NCI-H1694 (cell line): Measurements from ENCODE around the gene DPYSL5.
"Not testable (repeated sequence)": the region's sequence is repeated elsewhere in the genome, so short reads cannot be mapped to it uniquely, and the experiment has no call there.

Experiments used
- DNase-seq: peaks from one replicate; lab custom pipeline; 2025; lab: John Stamatoyannopoulos, UW

DPYSL5 gene

GRCh38 chr2:26847655-26848335, at the start of gene DPYSL5:
TSS of gene DPYSL5 (plus strand) at chr2:26848132. CDS start at chr2:26898500, 50,368 bp downstream.
- DNase-seq, result peak; percentile 70

DNA sequence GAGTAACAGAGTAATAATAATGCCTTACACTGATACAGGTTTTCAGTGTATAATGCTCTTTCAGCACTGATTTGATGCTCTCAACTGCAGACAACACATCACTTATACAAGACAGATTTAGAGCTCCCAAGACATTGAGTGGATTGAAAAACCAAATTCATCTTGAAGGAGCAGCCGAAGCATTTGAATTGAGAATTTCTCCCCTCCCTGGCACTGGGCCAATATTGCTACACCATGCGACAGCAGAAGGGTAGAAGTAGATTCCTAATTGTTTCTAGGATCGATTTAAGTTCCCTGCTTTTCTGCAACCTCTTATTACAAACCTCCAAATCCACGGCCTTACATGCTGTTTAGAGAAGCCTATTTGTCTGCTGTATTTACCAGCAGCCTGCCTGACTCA, 46.6 kb upstream of the DPYSL5 start:
- DNase-seq, result no peak

DNA sequence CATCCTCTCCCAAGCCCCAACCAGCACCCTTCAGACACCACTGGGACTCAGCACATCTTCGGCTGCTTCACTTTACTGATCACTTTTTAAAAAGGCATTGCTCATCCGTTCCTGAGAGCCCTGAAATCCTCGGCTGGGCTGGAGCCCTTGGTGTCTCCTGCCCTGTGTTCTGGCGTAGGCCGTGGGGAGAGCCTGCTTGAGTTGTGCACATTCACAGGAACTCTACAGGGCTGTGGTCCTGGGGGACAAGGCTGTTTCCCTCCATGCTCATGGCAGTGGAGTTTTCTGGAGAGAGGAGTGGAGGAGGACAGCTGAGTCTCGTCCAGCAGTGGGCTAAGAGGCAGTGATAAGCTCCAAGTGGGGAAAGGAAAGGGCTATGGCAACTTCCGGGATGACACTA, 46.1 kb upstream of the DPYSL5 start:
- DNase-seq, result no peak

DNA sequence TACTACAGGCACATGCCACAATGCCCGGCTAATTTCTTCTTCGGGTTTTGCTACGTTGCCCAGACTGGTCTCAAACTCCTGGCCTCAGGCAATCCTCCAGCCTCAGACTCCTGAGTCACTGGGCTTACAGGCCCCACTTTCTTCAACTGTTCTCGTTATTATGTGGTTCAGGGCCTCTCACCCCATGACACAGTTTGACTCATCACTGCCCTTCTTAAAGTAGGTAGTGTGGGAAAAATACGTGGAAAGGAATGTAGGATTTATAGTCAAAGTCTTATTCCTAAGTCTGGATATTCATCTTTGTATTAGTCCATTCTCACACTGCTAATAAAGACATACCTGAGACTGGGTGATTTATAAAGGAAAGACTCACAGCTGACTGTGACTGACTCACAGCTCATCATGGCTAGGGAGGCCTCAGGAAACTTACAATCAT, 42.7 kb upstream of the DPYSL5 start:
- no peak for DNase-seq

DNA sequence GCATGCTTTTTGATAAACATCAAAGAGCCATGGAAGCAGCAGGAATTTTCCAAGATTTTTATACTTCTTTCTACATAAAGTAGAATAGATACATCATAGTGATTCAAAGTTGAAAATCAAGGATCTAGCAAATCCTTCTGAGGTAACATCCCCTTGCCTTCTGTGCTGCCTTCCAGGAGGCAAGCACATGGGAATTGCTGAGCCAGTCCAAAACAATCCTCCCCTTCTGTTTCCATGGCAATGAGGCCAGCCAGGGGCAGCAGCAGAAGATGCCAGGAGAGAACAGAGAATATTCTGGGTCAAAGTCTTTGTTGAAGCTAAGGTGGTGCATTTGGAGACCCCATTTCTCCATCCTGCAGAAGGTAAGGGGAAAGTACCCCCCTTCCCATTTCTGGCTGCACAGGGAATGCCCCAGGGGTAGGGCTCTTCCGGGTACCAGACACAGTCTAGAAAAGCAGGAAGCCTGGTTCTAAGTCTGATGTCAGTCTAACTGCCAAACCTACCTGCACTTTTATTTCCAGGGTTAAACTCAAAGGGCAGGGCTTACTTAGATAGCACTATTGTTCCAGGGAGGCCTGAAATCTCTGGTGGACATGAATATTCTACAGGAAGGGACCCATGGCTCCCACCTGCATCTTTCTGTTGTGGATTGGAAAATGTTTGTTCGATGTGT, 40.0 kb upstream of the DPYSL5 start:
- DNase-seq, result no peak

- DNase-seq, result no peak
These were observed 38.7 kb upstream of the DPYSL5 start for GRCh38 chr2:26809211-26809610.

- no peak for DNase-seq
These were observed 37.9 kb upstream of the DPYSL5 start for GRCh38 chr2:26809876-26810577.

DNA sequence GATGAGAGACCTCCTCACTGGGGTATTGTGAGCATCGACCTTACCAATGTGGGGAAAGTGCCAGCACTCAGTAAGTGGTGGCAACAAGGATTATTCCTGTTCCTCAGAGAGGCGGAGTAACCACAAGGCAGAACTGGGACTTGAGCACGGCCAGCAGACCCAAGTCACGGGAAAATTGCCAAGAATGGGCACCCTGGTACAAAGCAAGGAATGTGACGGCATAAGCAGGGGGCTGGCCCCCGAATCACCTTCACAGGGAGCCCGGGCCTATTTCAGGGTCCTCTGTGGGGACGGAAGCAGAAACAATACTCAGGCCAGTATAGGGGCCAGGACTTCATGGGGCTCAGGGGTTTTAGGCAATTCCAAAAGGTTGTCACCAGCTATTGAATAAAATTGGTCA, 36.7 kb upstream of the DPYSL5 start:
- no peak for DNase-seq

DNA sequence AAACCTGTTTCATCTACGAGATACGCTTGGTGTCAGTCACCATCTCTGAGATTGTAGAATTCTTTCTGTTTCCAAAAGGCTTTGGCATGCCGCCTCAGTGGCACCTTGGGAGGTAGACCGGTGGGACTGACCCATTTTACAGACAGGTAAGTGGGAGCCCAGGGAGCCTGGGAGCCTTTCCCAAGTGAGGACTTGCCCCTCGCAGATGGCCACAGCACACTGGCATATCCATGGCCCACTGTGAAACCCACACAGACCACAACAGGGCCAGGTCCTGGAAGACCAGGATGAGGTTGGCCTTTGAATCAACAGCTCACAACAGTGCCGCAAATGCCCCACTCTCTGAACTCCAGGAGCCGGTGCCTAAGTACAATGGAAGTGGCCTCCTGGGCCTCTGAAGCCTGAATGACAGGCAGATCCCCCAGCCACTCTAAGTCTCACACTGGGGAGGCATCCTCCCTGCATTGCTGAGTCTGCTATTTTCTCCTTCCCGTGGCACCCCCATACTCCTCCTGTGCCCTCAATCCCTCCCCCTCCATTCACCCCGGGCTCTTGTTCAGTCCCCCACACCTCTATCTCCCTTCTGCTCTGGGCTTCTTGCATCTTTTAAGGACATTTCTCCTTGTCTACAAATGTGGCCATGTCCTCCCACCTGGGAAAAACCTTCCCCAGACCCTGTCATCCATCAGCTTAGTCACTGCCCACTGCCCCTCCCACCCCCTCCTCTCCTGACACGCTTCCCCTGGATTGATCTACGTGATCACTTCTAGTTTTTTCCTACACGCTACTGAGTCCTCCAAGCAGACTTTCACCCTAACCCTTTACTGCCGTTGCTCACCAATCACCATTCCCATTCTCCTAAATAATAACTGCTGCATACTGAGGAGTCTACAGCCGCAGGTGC, 35.9 kb upstream of the DPYSL5 start:
- no peak for DNase-seq

- DNase-seq, result no peak
These were observed 35.2 kb upstream of the DPYSL5 start for GRCh38 chr2:26812731-26813130.

GRCh38 chr2:26814072-26814765, 33.7 kb upstream of the DPYSL5 start:
- not testable (repeated sequence) for DNase-seq

GRCh38 chr2:26816893-26817292, 31.0 kb upstream of the DPYSL5 start:
- DNase-seq, result no peak

DNA sequence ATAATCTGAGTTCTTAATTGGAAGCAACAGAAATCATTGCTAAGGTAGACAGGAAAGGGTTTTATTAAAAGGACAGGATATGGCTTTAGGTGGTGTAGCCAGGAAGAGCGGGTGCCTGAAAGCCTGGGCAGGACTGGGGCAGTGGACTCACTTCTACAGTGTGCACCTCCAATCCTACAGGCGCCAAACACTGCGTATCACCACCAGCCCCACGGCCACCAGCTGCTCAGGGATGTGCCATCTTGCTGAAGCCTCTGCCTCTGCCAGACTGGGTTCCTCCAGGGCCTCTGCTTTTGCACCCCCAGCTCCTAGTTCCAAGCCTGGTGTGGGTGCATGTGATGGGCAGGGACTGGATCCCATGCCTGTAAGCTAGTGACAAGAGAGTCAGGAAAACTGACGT, 29.7 kb upstream of the DPYSL5 start:
- DNase-seq, result no peak

GRCh38 chr2:26818972-26819371, 29.0 kb upstream of the DPYSL5 start:
- no peak for DNase-seq

GRCh38 chr2:26820932-26821331, 27.0 kb upstream of the DPYSL5 start:
- no peak for DNase-seq

GRCh38 chr2:26822877-26823276, 25.1 kb upstream of the DPYSL5 start:
- DNase-seq, result no peak

DNA sequence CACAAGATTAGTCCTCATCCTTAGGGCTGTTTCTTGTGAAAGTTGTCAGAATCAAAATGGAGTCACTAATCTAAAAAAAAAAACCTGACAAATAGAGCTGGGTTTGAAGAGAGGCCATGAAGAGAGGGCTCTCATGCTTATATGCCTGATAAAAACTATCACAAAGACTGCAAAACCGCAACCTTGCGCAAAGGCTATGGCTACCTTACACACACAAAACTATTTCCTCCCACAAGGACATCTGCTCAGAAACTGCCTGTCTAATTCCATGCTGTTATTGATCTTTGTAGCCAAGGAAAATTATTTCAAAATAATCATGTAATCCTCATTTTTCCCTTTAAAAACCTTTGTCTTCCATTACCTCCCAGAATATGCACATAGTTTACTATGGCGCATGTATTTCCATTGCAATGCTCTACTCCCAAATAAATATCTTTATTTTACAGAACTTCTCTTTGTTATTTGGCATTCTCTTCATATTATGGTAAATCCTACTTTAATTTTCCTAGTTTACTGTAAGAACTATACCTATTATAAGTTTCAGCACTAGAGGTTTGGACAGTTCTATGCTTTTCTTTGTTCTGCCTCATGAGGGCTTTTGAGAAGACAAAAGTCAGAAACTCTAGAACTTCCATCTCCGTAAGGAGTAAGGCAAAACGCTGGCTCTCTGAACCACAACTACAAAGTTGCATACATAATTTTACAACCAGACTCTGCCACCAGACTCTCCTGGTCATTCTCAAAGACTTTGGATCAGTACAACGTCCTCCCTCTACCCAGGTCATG, 9.6 kb upstream of the DPYSL5 start:
- DNase-seq, result no peak

GRCh38 chr2:26840937-26841610, 6.9 kb upstream of the DPYSL5 start:
- DNase-seq, result peak; percentile 29

DNA sequence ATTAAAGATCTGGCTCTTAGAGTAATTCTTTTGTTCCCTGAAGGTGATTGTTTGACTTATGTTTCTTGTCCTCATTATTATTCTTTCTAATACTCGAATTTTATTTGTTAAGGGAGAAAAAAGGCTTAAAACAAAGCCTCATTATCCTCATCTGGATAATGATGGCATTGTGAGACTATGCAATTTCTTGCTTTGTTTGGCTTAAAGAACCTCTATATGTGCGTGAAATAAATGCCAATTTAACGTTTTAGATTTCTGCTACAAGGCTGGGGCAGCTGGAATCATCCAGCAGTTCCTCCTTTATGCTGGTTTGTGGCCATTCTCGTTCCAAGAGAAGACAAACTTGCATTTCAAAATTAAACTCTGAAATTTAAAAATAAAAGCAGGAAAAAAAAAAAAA, 4.9 kb upstream of the DPYSL5 start:
- no peak for DNase-seq

DNA sequence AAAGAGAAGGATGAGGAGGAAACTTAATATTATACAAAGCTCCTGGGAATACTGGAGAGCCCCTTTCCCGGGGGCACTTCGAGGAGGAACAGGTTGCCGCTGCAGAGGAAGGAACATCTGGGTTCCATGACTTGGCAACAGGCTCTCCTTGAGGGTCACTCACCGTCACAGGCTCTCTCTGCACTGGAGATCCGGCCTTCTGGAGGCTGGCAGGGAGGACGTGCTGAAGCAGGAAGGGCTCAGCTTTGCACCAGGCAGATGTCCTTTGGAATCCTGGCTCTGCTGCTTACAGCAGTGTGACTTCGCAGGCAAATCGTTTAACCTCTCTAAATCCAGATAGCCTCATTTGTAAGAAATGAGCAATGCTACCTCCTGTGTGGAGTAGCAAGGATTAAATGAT, 2.9 kb upstream of the DPYSL5 start:
- no peak for DNase-seq
